GM18498 (cell line): ENCODE data around the gene GAN.
A peak's percentile ranks its signal among the peaks of the same experiment; 100 is the strongest.
"Not testable (repeated sequence)": the region's sequence is repeated elsewhere in the genome, so short reads cannot be mapped to it uniquely, and the experiment has no call there.

Experiments
- ATAC-seq: cut with Tn5 transposase; IDR thresholded peaks from one replicate; pipeline ENCODE4 v1.9.1; 2021; ENCODE audit warnings: mild to moderate bottlenecking, moderate library complexity; ENCODE audit not compliant: unreplicated experiment

The GAN gene

DNA sequence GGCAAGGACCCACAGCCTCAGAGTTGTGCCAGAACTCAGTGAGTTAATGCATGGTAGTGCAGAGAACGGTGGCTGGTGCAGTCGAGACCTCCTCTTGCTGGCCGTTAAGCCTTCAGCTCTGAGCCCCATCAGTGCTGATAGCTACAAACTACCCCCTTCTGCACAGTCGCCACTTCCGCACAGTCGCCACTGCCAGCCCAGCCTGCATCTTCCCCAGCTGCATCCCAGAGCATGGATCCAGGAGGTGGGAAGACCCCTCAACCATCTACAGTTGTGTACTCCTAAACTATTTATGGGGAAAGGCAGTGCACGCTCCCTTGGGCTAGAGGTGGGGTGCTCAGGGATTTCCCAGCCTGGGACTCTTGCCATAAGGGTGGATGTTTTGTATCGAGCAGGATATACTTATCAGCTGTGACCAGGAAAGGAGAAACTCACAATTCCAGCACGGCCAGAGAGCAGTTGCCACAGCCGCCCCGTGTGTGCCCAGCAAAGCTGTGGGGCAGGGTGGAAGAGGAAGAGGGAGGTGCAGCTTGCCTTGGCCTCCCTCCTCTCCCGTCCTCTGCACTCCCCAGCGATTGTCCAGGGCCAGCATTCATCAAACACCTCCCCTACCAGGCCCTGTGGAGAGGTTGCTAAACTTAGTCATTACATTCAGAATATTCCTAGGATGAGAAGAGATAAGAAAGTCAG, 80.3 kb downstream of the GAN start:
- ATAC-seq: no peak

DNA sequence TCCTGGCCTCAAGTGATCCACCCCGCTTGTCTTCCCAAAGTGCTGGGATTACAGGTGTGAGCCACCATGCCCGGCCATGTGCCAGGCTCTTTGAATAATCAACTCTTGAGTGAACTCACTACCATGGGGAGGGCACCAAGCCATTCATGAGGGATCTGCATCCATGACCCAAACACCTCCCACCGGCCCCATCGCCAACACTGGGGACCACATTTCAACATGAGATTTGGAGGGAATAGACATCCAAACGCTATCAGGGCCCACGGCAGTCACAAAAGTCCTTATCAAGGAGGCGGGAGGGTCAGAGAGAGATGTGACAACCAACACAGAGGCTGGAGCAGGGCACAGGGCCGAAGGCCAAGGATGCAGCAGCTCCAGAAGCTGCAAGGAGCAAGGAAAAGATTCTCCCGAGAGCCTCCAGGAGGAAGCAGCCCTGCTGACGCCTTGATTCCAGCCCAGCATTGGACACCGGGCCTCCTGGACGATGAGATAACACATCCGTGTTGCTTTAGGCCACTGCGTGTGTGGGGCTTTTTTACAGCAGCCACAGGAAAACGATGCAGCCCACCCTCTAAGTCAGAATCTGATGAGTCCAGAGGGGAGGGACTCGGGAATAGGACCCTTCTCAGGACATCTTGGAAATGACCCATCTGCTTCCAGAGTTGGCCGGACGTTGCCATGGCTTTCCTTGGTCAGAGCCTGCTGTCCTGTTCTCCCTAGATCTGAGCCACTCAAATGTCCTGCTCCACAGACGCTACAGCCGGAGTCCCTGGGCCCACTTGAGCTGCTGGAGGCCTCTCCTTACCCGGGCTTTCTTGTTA, 82.5 kb downstream of the GAN start:
- ATAC-seq: no peak

DNA sequence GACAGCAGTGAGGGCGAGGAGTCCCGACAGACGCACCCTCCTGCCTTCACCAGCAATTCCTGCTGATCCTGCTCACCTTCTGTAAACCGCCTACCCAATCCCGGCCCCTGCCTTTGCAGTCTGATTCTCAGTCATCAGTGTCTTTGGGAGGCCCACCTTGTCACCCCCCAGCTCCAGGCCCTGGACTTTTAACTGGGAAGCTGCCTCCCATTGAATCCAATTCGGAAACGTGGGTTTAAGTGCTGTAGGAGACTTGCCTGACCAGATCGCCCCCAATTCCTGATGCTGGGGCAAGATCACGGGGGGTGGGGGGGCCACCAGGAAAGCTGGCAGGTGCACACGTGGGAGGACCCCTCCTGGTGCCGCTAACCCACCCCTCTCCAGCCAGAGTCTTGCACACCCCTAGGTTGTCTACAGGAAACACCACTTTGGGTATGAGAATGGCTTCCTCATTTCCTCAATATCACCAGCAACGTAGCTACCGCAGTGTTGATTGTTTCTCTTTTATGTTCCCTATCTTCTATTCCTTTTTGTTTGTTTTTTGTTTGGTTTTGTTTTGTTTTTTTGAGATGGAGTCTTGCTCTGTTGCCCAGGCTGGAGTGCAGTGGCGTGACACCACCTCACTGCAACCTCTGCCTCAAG, 83.2 kb downstream of the GAN start:
- ATAC-seq: no peak

DNA sequence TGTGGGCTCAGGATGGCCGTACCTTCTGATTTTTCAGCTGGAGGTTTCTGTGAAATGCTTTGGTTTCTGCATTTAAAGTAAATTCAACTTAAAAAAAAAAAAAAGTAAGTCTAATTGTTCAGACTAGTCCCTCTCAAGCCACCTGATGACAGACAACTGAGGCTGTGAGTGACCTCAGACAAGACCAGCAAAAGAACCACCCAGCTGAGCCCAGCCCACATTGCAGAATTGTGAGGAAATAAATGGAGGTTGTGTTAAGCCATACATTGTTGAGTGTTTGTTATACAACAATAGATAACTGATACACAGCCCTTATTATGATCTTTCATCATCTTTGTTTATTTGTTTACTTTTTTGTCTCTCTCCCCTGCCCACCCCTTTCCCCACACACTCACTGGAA, 85.1 kb downstream of the GAN start:
- ATAC-seq: no peak

DNA sequence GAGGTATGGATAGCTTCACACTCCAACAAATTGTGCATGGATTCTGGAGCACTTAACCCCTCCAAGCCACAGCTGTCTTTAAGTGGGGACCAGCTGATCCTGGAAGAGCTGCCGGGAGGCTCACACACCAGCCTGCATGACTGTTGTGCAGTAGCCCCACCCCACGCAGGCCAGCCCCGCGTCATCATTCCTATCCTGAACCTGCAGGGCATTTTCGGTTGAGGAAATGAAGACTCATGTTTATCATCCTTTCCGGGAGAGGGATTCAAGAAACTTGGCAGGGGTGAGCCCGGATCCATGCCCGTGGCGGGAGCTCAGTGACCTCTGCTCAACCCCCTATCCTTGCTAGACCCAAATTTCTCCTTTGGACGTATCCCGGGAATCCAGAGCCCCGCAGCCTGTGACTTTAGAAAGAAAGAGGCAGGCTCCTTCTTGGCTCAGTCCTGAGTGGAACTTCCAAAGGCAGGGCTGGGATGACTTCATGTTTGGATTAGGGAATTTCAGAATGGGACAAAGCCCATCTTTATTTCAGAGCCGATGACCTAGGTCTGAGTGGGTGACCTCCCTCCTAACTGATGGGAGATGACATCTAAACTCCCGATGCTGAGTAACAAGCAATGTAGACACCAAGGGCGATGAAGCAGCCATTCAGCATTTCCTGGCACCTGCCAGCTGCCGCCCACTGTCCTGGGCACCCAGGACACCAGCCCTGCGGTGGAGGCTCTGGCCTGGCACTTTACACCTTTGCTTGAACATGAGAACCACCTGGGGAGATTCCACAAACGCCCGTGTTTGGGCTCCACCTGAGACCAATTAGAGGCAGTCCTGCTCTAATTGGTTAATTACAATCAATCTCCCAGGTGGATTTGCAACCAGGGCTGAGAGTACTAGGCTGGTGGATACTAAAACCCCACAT, 86.5 kb downstream of the GAN start:
- ATAC-seq: no peak

DNA sequence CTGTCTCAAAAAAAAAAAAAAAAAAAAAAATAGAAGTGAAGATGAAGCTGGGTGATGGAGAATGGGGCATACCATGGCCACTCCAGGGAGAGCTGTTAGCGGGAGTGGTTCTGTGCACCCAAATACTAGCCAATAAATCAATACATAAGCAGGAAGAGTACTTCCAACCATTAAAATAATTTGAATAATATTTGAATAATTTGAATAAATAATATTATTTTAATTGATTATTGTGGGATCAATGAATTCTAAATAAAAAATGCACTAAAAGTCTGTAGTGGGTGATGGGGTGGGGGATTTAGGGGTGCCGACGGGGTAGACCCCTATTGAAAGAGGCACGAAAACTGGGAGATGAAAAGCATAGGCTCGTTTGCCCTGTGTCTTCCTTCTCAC, 88.4 kb downstream of the GAN start:
- no peak for ATAC-seq

DNA sequence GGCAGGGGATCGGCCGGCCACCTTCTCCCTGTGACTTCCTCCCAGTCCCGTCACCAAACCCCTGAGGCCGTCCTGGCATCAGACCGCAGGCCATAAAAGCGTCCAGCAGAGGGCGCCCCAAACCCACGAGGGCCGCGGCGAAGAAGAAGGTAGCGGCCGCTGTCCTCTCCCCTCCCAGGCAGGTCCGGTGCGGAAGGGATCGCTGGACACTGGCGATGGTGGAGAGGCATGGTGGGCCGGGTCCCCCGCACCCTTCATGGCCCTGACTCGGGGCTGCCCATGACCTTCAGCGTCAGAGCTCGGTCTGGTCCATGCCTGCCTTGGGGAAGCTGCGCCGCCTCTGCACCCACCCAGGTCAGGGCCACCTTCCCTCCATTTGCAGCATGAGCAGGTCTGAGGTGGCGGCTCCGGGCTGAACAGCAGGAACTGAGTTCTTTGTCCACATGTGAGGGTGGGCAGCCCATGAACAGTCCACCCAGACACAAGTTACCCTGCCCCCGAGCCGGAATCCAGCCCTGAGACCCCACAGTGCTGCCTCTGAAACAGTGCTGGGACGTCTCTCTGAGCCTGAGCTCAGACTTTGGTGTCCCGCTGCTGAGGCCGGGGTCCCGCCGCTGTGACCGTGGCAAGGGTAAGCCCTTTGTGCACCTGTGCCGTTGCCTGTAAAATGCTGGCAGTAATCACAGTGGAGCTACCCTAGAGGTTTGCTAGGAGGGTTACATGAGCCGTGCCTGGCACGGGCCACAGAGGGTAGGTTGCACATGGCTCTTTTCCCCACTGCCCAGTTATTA, 89.0 kb downstream of the GAN start:
- ATAC-seq: peak; percentile 76

DNA sequence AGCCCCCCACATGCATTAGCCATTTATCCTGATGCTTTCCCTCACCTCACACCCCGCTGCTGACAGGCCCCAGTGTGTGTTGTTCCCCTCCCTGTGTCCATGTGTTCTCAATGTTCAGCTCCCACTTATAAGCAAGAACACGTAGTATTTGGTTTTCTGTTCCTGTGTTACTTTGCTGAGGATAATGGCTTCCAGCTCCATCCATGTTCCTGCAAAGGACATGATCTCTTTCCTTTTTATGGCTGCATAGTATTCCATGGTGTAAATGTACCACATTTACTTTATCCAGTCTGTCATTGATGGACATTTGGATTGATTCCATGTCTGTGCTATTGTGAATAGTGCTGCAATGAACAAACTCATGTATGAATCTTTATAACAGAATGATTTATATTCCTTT, 90.2 kb downstream of the GAN start:
- ATAC-seq: not testable (repeated sequence)

DNA sequence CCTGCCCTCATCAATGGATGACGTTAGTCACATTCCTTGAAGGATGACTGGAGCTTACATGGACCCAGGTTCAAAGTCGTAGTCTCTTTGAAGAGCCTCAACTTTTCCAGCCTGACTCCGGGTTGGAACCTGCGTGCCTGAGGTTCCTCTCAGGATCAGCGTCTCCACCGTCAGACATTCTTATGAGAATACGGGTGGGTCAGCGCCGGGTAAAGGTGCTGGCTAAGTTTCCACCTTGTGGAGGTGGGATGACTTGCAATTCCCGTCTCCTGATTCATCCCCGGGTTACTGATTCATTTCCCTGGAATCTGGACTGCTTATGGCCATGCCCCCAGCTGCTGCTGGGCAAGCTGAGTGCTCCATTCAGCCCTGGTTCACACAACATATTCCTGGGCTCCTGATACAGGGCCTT, 90.9 kb downstream of the GAN start:
- no peak for ATAC-seq

DNA sequence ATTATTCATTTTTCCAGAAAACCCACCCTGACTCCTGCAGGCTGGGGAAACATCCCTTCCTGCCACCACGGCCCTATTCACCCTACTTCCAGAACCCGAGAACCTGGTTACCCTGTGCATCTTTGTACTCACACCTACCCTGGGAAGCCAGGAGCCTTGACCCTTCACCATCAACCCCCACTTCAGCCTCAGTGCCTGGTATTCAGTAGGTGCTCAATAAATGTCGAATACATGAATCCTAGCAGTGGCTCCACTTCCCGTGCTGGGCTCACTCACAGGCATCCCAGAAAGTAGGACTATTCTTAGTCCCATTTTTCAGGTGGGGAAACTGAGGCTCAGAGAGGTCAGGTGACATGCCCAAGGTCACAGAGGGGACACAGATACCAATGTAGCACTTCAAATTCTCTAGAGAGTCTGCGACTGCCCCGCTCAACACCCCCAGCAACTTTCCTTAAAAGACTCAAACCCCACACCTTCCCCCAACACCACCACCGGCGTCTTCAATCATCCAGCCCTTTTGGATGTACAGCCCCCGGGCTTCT, 93.7 kb downstream of the GAN start:
- no peak for ATAC-seq

DNA sequence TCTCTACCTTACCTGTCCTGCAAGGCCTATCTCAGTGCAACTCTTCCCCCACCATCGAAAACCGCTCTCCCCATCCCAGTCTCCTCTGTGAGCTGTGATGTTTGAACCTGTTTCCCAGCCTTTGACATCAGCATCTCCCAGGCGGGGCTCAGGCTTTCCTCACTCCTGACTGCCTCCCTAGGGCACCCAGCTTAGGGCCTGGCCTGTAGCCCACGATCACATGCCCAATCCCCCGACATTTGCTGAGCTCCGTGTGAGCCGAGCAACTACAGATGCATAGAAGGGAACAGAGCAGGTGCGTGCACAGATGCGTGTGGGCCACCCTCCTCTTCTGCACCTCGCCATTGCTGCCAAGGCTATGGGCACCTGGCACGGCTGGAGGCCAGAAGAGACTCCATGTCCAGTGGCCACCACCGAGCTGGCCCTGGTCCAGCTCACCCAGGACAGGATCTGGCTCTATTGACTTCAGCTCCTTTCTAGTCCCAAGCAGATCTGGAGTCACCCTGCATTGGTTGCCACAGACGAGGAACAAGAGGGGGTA, 94.3 kb downstream of the GAN start:
- ATAC-seq: no peak

DNA sequence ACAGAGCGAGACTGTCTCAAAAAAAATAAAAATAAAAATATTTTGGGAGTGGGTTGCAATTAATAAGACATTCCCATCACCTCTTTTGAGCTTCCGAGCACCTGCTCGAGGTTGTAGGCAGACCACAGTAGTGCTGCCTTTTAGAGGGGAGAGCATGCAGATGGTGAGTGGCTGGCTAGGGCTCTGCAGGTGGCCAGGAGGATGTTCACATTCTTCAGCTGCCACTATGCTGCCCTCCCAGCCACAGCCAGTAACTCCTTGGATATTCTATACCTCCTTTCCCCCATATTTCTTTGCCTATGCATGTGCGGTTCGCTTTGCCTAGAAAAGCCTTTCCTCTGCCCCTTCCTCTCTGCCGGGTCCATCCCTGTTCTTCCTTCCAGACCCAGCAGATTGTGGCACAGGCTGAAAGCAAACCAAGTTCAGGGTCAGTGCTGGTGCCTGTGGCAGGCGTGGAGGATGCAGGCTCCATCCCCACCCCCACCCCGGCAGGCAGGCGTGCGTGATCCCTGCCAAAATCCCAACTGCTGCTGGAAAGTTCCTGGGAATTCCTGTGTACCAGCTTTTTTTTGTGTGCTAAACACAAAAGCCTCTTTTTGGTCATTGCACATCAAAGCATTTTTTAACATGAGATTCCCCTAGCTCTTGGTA, 96.0 kb downstream of the GAN start:
- ATAC-seq: no peak

DNA sequence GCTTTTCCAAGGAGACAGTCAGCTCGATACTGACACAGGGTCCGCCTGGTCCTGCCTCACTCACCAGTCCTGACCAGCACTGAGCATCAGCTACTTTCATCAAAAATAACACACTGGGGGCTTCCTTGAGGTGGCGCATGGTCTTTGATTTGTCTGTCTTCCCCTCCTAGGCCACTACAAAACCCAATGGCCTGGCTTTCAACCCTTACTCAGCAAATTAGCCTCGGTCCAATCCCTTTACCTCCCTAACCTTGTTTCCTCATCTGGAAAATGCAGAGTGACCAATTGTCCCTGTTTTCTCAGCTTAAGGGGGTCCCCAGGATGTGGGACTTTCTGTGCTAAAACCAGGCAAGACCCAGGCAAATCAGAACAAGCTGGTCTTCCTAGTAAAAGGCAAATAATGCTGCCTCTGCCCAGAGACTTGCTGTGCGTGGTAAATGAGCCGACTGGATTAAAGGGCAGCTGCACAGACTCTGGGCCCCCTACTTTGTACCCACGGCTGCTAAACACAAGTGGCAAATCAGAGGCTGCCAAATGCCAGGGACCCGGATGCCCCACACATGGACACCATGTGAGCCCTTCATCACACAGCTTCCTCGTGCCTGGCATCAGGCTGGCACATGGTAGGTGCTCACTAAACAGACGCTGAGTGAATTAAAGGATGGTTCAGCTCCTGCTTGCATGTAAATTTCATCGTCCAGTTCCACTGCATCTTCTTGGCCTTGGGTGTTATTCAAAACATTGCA, 98.7 kb downstream of the GAN start:
- no peak for ATAC-seq

DNA sequence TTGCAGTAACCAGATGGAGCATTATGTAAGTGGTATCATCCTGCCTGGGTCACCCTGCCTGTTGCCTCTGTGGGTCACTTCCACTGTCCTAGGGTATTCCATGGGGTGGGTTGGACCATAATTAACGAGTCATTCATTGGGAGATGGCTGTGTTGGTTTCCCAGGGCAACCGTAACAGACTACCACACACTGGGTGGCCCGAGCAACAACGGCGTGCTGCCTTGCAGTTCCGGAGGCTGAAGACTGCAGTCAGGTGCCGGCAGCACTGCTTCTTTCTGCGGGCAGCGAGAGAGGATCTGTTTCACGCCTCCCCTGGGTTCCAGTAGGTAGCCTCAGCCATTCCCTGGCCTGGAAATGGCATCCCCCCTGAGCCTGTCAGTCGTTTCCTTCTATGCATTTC, 101.0 kb downstream of the GAN start:
- no peak for ATAC-seq

DNA sequence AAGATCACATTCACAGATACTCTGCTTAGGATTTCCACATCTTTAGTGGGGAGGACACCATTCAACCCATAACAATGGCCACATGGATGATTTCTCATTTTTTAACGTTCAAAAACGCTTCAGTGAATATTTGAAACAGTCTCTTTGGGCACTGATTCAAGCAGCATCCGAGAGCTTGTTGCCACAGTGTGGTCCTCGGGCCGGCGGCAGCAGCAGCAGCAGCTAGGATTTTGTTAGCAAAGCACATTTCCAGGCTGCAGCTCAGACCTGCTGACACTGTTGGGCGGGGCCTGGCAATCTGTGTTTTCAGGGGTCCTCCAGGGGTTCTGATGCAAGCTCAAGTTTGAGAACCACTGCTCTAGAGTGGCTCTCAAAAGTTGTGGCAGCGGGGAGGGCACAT, 102.0 kb downstream of the GAN start:
- ATAC-seq: no peak

DNA sequence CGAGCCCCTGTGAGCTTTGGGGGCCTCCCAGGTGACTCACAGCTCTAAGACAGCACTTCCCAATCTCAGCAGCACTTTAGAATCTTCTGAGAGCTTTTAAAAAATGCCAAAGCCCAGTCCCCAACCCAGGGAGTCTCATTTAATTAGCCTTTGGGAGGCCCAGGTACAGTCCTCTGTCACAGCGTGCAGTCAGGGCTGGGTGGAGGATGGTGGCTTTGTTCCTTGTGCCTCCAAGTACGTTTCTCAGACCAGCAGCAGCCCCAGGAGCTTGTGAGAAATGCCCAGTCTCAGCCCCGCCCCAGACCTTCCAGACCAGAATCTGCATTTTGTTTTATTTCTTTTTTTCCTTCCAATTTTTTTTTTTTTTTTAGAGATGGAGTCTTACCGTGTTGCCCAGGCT, 102.4 kb downstream of the GAN start:
- no peak for ATAC-seq

DNA sequence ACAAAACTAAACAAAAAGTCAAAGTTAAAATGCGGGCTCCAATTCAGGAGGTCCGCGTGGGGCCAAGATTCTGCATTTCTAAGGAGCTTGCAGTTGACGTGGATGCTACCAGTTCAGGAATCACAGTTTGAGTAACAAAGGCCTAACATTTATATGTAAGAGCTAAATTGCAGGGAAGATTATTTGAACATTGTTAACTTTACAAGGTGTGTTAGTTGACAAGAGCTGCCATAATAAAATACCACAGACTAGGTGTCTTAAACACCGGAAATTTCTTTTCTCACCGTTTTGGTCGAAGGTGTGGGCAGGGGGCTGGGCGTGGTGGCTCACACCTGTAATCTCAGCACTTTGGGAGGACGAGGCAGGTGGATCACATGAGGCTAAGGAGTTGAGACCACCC, 105.0 kb downstream of the GAN start:
- no peak for ATAC-seq

DNA sequence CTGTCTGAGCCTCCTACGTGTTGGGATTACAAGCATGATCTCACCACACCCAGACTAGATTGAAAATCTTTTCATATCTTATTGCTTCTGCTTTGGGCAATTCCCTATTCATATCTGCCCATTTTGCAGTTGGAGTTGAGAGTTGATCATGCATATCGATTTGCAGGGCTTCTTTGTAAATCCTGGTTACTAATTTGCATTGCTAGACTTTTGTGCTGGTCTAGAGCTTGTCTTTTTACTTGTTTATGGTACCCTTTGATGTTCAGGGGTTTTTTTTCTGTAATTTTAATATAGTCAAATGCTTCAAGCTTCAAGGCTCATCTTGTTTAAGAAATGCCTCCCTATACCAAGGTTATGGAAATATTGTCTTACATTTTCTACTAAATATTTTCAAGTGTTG, 106.4 kb downstream of the GAN start:
- no peak for ATAC-seq

DNA sequence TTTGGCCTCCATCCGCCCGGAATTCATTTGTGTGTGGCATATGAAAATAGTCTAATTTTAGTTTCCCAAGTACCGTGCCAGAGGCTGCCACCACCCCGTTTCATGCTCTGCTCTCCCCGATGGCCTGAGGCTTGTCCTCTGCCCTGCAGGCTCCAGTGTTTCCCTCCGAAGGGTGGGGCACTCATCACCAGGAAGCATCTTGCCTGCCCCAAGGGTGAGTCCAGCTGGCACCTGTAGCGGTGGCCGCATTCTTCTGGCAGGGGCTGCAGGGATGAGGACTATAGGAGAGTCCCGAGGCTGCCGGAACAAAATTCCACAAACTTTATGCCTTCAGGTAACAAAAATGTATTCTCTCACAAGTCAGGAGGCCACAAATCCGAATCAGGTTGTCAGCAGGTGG, 106.8 kb downstream of the GAN start:
- no peak for ATAC-seq
